NCI-H1092 (cell line): ENCODE data around the gene CAMK2N2.

Source experiments
- DNase-seq: peaks from one replicate; lab custom pipeline; 2025; lab: John Stamatoyannopoulos, UW

CAMK2N2 gene

DNA sequence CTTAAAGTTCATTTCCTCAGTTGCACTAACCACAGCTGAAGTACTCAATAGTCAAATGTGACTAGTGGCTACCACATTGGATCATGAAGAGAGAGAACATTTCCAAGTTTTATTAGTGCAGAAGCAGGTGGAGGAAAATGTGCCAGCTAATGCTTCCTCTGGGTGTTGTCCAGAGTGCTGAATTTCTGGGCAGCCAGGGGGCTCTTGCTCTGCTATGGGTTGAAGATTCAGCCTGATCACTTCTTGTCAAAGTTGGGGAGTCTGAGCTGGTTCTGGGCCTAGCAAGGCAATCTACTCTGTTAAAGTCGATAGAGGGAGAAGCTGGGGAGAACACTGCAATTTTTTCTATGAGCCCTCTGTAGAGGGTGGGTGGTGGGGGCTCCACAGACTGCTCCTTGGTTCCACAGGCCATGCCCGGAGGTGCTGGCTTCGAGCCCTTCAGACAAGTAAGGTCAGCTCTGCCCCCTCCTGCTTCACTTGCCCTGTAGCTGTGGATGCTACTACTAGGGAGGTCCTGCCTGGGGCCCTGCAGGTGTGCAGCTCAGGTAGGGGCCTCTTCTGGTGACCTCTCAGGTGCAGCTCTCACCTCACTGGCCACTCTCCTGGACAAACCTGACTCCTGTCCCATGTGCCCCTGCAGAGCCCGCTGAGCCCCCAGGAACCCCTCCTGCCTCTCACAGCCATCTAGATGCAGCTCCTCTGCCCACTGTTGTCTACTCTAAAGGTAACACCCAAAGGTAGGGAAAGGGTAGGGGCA is 20.8 kb downstream of the CAMK2N2 start:
- no peak for DNase-seq

DNA sequence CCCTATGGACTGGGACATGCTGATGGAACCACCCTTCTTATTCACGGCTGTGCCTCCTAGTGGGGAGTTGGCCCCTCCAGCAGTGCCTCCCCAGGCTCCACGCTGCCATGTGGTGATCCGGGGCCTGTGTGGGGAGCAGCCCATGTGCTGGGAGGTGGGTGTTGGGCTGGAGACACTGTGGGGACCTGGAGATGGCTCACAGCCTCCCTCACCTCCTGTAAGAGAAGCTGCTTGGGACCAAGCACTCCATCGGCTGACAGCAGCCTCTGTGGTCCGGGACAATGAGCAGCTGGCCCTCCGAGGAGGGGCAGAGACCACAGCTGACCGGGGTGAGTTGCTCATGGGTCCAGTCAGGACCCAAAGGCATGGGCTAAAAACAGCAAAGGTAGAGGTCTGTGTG is 21.6 kb downstream of the CAMK2N2 start:
- DNase-seq, result no peak

DNA sequence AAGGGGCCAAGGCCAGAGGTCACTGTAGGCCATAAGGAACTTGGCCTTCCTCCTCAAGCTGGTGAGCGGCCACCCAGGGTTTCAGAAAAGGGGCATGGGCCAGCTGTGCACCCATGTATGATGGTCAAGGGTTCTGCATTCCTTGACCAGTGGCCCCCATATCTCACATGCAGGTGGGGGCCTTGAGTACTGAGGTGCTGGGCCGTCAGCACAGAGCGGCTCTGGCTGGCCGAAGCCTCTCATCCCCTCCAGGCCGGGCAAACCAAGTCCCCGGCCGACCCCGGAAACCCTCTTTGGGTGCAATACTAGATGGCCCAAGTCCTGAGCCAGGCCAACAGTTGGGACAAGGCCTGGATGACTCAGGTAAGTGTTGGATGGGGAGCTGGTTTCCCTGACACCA is 22.1 kb downstream of the CAMK2N2 start:
- no peak for DNase-seq

DNA sequence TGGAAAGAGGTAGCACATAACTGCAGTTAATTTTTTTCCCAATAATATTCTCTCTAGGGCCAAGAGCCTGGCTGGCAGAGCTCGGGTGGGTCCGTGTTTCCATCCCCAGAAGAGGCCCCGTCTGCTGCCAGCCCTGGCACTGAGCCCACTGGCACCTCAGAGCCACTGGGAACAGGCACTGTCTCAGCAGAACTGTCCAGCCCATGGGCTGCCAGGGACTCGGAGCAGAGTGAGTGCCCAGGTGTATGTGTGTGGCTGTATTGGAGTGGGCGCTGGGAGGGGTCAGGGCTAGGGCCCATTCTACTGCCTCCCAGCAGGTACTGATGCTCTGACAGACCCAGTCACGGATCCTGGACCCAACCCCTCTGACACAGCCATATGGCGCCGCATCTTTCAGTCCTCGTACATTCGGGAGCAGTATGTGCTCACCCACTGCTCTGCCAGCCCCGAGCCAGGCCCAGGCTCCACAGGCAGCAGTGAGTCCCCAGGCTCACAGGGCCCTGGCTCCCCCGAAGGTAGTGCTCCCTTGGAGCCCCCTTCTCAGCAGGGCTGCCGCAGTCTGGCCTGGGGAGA is 23.0 kb downstream of the CAMK2N2 start:
- DNase-seq, result no peak

DNA sequence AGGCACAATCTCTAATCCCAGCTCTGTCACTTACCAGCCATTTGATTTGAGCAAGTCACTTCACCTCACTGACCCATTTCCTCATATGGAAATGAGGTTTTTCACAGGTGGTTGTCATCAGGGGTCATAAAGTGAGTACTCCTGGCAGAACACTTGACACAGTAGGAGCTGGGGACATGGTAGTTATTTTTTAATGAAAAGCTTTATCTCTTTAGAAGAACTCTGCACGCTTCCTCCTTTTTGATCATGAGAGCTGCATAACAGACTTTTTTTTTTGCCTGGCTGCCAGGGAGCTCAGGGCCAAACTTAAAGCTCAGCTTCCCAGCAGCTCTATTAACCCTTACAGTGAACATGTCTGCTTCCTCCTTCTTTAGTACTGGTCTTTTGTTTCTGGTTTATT is 23.5 kb downstream of the CAMK2N2 start:
- DNase-seq, result no peak

DNA sequence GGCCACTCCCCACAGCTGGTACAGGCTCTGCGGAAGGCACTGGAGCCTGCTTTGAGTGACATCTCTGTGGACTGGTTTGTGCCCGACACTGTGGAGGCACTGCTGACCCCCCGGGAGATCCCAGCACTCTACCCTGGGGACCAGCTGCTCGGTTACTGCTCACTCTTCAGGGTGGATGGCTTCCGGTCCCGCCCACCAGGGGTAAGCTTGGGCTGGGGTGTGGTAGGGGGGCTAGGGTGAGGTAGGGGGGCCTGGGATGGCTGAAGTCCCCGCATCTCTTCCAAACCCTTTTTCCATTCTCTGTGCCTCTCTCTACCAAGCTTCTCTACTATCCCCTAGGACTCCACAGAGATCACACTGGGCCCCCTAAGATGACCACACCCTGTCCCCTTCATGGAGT is 24.1 kb downstream of the CAMK2N2 start:
- DNase-seq, result no peak

DNA sequence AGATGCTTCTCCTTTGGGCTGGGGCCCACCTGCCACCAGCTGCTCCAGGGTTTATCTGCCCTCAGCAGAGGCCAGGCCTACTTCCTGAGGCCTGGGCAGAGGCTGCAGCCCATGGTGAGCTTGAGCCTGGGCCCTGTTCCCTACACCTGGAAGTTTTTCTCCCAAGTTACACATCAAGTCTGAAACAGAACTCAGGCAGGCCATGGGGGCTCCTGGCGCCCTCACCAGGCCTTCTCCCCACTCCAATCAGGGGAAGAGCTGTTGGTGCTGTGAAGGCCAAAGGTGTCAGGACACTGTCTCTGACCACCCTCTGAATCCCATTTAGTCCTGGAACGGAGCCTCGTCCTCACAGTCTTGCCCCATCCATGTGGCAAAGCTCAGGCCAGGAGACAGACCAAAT is 24.7 kb downstream of the CAMK2N2 start:
- DNase-seq, result no peak

DNA sequence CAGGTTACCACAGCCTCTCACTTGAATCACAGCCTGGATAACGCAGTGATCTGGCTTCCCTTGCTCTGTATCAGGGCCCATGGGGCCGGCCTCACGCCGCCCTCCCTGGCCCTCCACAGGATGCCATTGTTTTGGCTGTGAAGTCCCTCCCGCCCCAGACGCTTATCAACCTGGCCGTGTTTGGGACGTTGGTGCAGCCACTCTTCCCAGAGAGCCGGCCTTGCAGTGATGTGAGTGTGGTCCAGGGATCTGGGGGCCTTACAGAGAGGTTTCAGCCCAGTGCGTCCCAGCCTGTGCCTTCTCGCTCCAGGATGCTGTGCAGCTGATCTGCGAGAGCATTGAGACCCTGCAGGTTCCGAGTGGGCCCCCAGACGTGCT is 25.3 kb downstream of the CAMK2N2 start:
- no peak for DNase-seq

DNA sequence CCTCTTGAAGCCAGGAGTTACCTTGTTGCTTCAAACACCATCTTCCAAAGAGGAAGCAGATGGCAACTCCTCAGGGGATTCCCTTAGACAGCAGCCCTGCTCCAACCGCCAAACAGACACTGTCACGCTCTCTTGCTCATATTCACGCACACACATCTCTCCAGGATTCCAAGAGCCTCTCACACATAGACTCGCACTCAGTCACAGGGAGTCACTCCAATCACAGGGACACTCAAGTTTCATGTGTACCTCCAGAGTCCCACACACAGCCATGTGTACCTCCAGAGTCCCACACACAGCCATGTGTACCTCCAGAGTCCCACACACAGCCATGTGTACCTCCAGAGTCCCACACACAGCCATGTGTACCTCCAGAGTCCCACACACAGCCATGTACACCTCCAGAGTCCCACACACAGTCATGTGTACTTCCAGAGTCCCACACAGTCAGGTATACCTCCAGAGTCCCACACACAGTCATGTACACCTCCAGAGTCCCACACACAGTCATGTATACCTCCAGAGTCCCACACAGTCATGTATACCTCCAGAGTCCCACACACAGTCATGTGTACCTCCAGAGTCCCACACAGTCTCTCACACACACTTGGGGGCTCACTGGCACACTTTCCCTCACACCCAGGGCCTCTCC is 25.8 kb downstream of the CAMK2N2 start:
- no peak for DNase-seq

DNA sequence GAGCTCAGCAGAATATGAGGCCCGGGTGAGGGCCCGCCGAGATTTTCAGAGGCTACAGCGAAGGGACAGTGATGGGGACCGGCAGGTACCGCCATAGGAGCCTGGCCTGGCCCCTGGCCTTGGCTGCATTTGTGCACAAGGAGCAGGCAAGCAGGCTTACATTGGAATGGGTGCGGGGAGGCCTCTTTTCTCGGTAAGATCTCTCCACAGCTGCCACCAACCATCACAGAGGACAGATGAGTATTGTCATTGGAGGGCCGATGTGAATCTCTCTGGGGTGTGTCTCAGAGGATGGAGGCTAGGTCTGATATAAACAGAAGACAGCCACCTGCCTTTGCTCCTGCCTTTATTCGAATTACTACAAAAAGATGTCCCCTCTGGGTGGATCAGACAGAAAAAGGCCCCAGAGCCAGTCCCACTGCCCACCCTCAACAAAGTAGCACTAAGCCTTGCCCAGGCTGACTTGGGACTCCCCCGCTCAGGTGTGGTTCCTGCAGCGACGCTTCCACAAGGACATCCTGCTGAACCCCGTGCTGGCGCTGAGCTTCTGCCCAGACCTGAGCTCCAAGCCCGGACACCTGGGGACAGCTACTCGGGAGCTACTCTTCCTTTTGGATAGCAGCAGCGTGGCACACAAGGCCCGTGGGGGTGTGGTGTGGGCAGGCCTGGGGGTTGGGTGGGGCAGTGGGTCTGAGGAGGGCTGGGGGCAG is 26.5 kb downstream of the CAMK2N2 start:
- no peak for DNase-seq

DNA sequence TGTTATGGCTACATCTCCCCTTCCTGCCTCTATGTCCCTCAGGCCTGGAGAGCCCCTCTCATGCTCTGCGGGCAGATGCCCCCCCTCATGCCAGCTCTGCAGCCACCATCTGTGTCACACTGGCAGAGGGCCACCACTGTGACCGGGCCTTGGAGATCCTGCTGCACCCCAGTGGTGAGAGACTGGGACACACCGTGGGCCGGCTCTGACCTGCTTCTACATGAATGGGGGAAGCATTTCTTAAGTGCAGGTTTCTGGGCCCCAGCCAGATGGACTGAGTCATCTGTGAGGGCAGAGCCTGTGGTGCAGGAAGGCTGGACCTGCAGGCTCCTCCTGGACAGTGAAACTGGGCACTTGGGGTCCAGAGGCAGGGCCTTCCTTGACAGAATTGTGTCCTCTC is 27.1 kb downstream of the CAMK2N2 start:
- no peak for DNase-seq

DNA sequence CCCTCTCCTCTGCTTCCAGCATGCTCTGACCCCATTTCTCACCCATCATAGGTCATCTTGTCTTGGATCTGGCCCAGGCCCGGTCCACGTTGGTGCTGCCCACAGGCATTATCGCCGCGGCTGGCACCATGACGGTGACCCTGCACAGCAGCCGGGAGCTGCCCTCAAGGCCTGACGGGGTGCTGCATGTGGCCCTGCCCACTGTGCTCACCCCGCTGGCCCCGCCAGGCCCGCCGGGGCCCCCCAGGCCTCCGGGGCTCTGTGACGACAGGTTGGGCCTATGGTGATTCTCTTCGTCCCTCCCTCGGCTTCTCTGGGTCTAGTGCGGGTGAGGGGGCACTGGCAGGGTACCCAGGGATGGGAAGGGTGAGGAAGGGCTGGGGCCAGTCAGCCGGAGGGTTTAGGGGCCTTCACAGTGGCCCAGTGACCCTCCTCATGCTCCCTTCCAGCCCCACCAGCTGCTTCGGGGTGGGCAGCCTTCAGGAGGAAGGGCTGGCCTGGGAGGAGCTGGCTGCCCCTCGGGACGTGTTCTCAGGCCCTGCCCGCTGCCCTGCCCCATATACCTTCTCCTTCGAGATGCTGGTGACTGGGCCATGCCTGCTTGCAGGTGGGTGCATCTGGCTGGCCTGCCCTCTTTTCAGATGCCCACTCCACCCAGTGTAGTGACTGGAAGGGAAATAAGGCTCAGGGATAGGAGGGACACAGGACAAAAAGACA is 28.1 kb downstream of the CAMK2N2 start:
- no peak for DNase-seq

DNA sequence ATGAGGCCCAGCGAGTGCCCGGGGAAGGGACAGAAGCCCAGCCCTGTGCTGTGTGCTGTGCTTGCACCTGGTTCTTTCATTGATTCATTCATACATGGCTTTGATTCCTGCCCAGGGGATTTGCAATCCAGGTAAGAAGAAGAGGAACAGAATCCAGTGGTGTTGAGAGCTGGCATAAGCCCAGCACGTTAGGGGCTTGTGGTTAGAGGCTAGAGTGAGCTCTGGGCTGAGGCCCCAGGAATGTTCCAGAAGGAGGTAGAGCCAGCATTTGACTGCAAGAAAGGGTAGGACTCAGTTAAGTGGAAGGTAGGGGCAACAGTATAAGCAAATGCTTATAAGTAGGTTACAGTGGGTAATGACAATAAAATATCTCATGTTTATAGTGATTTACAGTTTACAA is 29.7 kb downstream of the CAMK2N2 start:
- DNase-seq, result no peak

DNA sequence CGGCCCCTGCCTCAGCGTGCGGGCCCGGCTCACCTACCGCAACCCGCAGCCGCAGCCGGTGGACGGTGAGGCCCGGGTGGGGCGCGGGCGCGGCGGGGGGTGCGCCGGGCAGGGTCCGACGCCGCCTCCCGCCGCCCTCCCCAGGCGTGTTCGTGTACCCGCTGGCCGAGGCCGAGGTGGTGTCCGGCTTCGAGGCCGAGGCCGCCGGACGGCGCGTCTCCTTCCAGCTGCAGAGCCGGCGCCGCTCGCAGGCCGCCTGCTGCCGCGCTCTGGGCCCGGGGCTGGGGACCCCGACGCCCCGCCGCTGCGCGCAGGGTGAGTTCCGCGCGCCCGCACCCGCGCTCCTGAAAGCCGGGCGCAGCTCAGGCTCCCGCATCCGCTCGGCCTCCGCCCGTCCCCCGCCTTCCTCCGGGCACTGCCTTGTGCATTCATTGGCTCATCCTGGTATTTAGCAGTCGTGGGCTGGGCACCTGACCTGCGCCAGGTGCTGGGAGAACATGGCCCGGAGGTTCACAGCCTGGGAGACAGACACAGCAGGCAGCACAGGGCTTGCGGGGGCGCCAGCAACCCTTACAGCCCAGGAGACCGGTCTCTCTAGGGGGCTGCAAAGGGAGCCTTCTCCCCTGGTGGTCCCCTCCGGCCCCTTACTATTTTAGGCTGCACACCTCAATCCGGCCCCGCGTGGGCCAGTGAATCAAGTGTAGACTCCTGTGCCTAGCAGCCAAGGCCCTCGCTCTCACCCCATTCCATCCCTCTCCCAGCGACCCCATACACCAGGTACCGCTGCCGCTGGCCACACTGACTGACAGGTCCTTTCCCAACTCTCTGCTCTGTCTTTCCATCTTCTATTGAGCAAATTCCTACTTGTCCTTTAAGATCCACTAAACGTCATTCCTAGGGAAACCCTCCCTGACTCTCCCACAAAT is 30.5 kb downstream of the CAMK2N2 start:
- no peak for DNase-seq

DNA sequence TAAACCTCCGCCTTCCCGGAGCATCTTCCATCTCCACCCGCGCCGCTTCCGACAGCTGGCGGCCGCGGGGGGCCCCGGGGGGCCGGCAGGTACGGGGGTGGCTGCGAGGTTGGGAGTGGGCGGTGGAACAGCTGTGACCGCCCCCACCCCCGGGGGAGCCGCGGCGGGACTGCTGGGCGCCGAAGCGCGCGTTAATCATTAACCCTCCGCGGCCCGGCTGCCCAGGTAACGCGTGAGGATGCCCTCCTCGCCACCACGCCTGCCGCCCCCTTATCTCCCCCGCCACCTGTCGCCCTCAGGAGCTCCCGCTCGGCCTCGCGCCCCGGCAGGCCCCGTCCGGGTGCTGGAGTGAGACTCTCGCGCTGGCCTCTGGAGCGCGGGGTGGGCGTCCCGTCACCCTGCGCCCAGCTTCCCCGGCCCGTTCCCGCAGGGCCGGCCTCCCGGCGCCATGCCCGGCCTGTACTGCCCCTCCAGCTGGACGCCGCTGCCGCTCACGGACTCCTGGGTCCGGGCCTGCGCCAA is 31.2 kb downstream of the CAMK2N2 start:
- DNase-seq, result no peak

DNA sequence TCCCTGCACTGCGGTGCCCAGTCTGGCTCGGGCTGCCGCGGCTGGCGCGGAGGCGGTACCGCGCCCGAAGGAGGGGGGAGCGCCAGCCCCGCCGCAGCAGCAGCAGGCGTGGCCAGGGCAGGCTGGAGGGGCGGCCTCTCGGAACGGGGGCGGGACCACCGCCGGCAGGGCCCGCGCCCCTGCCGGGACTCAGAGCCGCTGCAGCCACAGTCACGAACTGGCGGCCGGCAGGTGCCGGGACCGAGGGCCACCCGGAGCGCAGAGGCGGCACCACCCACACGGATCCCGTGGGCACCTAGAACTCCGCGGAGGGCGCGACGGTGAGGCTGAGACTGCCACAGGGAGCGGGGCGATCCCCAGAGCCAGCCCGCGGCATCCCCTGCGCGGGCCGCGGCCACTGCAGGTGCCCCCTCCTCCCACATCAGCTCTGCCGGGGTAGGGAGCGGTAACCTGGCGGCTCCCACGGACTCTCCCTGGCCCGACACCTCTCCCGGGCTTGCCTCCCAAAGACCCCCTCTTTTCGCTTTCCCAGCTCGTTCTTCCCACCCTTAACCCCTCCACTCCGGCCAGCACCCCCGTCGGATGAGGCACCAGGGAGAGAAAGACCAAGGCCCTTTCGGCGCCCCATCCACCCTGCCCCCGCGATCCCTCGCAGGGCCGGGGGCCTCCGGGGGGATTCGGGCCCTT is 31.8 kb downstream of the CAMK2N2 start, which contains the start of gene VWA5B2:
Gene VWA5B2 (plus strand): TSS at position 192 of the 687 bp plus-strand sequence. CDS start 944 bp downstream, outside the sequence.
- DNase-seq, result peak; percentile 44

DNA sequence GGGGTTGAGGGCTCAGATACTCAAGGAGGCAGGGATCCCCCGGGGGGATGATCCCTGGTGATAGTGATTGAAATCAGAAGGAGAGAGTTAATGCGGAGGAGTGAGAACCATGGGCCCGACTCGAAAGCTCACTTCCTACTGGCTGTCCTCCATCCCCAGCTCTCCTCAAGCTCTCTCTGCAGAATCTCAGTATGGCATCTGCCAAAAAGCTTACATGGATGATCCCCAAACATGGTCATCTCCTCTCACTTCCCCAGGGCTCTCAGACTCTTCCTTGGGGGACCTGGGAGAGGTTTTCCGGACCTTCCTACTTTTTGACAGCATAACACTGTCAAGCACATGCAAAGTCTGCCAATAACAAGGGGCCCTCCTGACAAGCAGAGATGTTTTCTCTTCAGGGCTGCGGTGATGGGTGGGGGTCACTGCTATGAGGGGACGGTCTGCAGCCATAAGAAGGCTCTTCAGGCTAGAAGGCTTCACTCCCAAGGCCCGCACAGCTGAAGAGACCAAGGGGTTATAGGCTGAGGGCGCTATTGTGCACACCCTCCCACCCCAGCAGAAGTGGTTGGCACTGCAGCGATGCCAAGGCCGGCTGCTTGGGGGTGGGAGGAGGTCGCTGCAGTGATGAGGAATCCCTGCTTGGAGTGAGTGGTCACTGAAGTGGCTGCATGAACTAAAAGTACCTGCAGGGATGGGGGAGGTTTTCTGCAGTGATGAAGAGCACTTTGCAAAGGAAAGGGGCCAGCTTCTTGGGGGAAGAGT is 32.8 kb downstream of the CAMK2N2 start:
- no peak for DNase-seq

DNA sequence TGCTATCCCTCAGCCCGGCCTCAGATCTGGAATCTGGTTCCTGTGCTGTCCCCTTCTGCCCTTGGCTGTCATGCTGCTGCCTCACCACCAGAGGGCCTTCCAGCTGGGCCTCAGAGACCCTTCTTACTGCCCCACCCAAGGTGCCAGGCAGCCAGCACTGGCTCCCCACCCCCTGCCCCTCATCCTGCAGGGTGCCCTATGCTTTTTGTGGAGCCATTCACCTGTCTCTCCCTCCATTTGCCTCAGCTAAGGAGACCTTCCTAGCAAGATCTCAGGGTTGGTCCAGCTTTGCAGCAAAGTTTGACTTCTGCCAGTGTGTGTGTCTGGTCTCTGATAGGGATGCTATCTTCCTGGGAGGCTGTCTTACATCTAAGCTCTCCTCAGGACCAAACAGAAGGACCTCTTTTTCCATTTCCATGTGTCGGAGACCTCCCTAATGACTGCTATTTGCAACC is 33.8 kb downstream of the CAMK2N2 start:
- DNase-seq, result no peak

DNA sequence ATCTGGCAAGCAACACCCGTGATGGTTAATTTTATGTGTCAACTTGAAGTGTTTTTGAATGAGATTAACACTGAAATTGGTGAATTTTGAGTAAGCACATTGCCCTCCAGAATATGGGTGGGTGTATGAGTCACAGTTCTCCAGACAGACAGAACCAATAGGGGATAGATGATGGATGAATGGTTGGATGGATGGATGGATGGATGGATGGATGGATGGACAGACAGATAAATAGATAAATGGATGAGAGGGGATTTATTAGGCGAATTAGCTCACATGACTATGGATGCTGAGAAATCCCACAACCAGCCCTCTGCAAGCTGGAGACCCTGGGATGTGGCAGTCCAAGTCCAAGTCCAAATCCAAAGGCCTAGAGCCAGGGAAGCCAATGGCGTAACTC is 37.4 kb downstream of the CAMK2N2 start:
- no peak for DNase-seq
